PC-3 (cell line): ENCODE results near the gene SLC9A9. TPM values are rescaled to one million over a fixed set of nuclear protein-coding genes. Genes with fewer than 3 reads are reported as not detected.

ENCODE experiments used
- ATAC-seq: fragments of 200-7000 bp; cut with Tn5 transposase; 2 replicates; pipeline ENCODE4 v1.9.1; 2020; ENCODE audit warnings: mild to moderate bottlenecking, moderate library complexity
- BruUV-seq: library from RNA; stranded (reverse); fragments of 400-500 nt; replicated peaks from 2 replicates; lab custom pipeline; 2021; lab: Mats Ljungman, UMichigan
- CTCF ChIA-PET: fragments of 300-600 bp; sonication (Branson Sonifier 250); formaldehyde crosslinking; loops from one replicate; lab custom pipeline; 2022; ENCODE audit warnings: antibody characterized with exemption; lab: Charles Lee
- POLR2A ChIA-PET: fragments of 300-600 bp; sonication (Branson Sonifier 250); formaldehyde crosslinking; loops from one replicate; lab custom pipeline; 2022; ENCODE audit warnings: antibody characterized with exemption; ENCODE audit not compliant: unreplicated experiment; lab: Charles Lee
- DNase-seq: peaks from one replicate; pipeline ENCODE4 v3.0.0-alpha.2; 2015
- H2AFZ ChIP-seq: fragments of 300-600 bp; sonication (generic); 2 replicates; pipeline ENCODE4 v1.6.0; 2016; ENCODE audit warnings: antibody characterized with exemption, low read length
- H3F3A ChIP-seq: fragments of 300-600 bp; sonication (generic); one replicate; pipeline ENCODE4 v1.6.0; 2017; ENCODE audit warnings: antibody characterized with exemption, low read length, control low read depth, mild to moderate bottlenecking; ENCODE audit not compliant: unreplicated experiment
- H3K27ac ChIP-seq: fragments of 300-600 bp; sonication (generic); 2 replicates; pipeline ENCODE4 v1.5.1; 2016; ENCODE audit warnings: mild to moderate bottlenecking, low read length
- H3K27me3 ChIP-seq: fragments of 300-600 bp; sonication (generic); 2 replicates; pipeline ENCODE4 v1.6.1; 2016; ENCODE audit warnings: low read length, mixed read lengths
- H3K36me3 ChIP-seq: fragments of 300-600 bp; sonication (generic); 2 replicates; pipeline ENCODE4 v1.6.1; 2016; ENCODE audit warnings: low read depth, mixed run types, low read length, mixed read lengths
- H3K4me1 ChIP-seq: fragments of 300-600 bp; sonication (generic); 2 replicates; pipeline ENCODE4 v1.5.1; 2016; ENCODE audit warnings: low read length; ENCODE audit not compliant: insufficient read depth
- H3K4me2 ChIP-seq: fragments of 300-600 bp; sonication (generic); 2 replicates; pipeline ENCODE4 v1.6.0; 2016; ENCODE audit warnings: low read length
- H3K4me3 ChIP-seq: fragments of 300-600 bp; sonication (generic); 2 replicates; pipeline ENCODE4 v1.5.1; 2016; ENCODE audit warnings: mild to moderate bottlenecking, low read length, mixed read lengths
- H3K79me2 ChIP-seq: fragments of 300-600 bp; sonication (generic); 2 replicates; pipeline ENCODE4 v1.6.1; 2017; ENCODE audit warnings: low read length, mixed read lengths
- H3K9ac ChIP-seq: fragments of 300-600 bp; sonication (generic); 2 replicates; pipeline ENCODE4 v1.6.0; 2016; ENCODE audit warnings: mild to moderate bottlenecking, low read length
- H3K9me2 ChIP-seq: fragments of 300-600 bp; sonication (generic); replicated peaks from 2 replicates; pipeline ENCODE4 v1.6.1; 2016; ENCODE audit warnings: mixed run types, low read length, mixed read lengths
- H3K9me3 ChIP-seq: fragments of 300-600 bp; sonication (generic); 2 replicates; pipeline ENCODE4 v1.6.1; 2016; ENCODE audit warnings: low read length, mixed read lengths
- H4K20me1 ChIP-seq: fragments of 300-600 bp; sonication (generic); 2 replicates; pipeline ENCODE4 v1.6.1; 2016; ENCODE audit warnings: low read length, mixed read lengths
- CTCF ChIP-seq: fragments of 300-600 bp; sonication (generic); conservative IDR thresholded peaks from 2 replicates; pipeline ENCODE4 v1.5.1; 2017; ENCODE audit warnings: antibody characterized with exemption, low read depth, mild to moderate bottlenecking, low read length
- EZH2 ChIP-seq: fragments of 300-600 bp; sonication (generic); IDR thresholded peaks from one replicate; pipeline ENCODE4 v1.6.1; 2017; ENCODE audit warnings: antibody characterized with exemption, mild to moderate bottlenecking, low read length; ENCODE audit not compliant: unreplicated experiment
- EZH2phosphoT487 ChIP-seq: fragments of 300-600 bp; sonication (generic); IDR thresholded peaks from 2 replicates; pipeline ENCODE4 v1.6.1; 2018; ENCODE audit warnings: mild to moderate bottlenecking, antibody characterized with exemption, low read length, borderline replicate concordance
- intact Hi-C: fragments of 100-400 bp; cut with micrococcal nuclease; formaldehyde crosslinking; loops from 2 replicates; pipeline ENCODE4 v1.9.0; 2023
- total RNA-seq: library from RNA; depleted of rRNA; stranded (reverse); fragments of >200 nt; gene quantifications from 2 replicates; pipeline ENCODE4 v1.2.3, GENCODE V29; 2014

SLC9A9 gene
- total RNA-seq, 1 experiment from 2014 or later: 0.07 TPM

- Histone ChIP-seq H3K9me2 (no peaks in the 10 kb centered on the region), H3K79me2 (no peaks in the 10 kb centered on the region), H3K4me1 (peaks cover 37% of the 10 kb centered on the region), H3K4me3 (no peak overlapping the region), H3K27me3 (no peaks in the 10 kb centered on the region), H3K27ac (no peak overlapping the region), H4K20me1 (no peaks in the 10 kb centered on the region), H3K9ac (no peak overlapping the region), H2AFZ (no peak overlapping the region), H3K4me2 (no peak overlapping the region), H3K9me3 (no peaks in the 10 kb centered on the region), H3K36me3 (no peaks in the 10 kb centered on the region), H3F3A (peaks cover 11% of the 10 kb centered on the region)
- CTCF ChIA-PET: no interaction called here
- POLR2A ChIA-PET: no interaction called here
- DNase-seq (no peak), ATAC-seq (no peak)
- intact Hi-C loops: no loop called here
- no TSS peak for BruUV-seq
- no peak for TF ChIP-seq CTCF
- TF ChIP-seq EZH2phosphoT487: no peak
- TF ChIP-seq EZH2: no peak
Observed at GRCh38 chr3:143298886-143299535, 549.3 kb downstream of the SLC9A9 start.

GRCh38 chr3:143298380-143298779, 549.9 kb downstream of the SLC9A9 start:
- no peak overlapping the region for H2AFZ ChIP-seq
- H3K9me3 ChIP-seq: no peaks in the 10 kb centered on the region
- ATAC-seq: no peak
- no peaks in the 10 kb centered on the region for H3K27me3 ChIP-seq
- intact Hi-C loops: no loop called here
- no peak overlapping the region for H3K9ac ChIP-seq
- H3K4me1 ChIP-seq: peaks cover 31% of the 10 kb centered on the region
- ChIA-PET POLR2A (no interaction called here), CTCF (no interaction called here)
- no peak for TF ChIP-seq EZH2phosphoT487
- no peak for TF ChIP-seq EZH2
- no peak for TF ChIP-seq CTCF
- BruUV-seq: no TSS peak
- no peaks in the 10 kb centered on the region for H3K9me2 ChIP-seq
- no peaks in the 10 kb centered on the region for H3K36me3 ChIP-seq
- peaks cover 11% of the 10 kb centered on the region for H3F3A ChIP-seq
- no peaks in the 10 kb centered on the region for H3K79me2 ChIP-seq
- no peak overlapping the region for H3K4me3 ChIP-seq
- H3K4me2 ChIP-seq: no peak overlapping the region
- no peak overlapping the region for H3K27ac ChIP-seq
- DNase-seq: no peak
- H4K20me1 ChIP-seq: no peaks in the 10 kb centered on the region
